Stomach (tissue), 9 donors: ENCODE results near the gene ANKRA2. TPM values are rescaled to one million over a fixed set of nuclear protein-coding genes. Genes with fewer than 3 reads are reported as not detected.

ENCODE experiments used
- DNase-seq, 2 donors: peaks; one replicate each; pipeline versions ENCODE4 v3.0.0 to v3.0.0-alpha.2; 2013 to 2019
- H3K27ac ChIP-seq, 5 donors: fragments of 200-600 bp in 4 of 5; sonication (generic) in 4 of 5; one replicate each; pipeline ENCODE4 v1.5.1; 2013 to 2019; ENCODE audit warnings: mild to moderate bottlenecking in 1 of 5, moderate library complexity in 1 of 5
- H3K27me3 ChIP-seq, 3 donors: fragments of 200-600 bp; sonication (generic); one replicate each; pipeline ENCODE4 v1.5.1; 2017 to 2019; ENCODE audit warnings: mixed run types in 1 of 3
- H3K36me3 ChIP-seq, 4 donors: fragments of 200-600 bp; sonication (generic); 1 replicate in 3 of 4; 2 replicates in 1 of 4; pipeline ENCODE4 v1.5.1; 2016 to 2019
- H3K4me1 ChIP-seq, 4 donors: fragments of 200-600 bp; sonication (generic); one replicate each; pipeline ENCODE4 v1.5.1; 2016 to 2019
- H3K4me3 ChIP-seq, 4 donors: fragments of 200-600 bp; sonication (generic) in 3 of 4; one replicate each; pipeline ENCODE4 v1.5.1; 2016 to 2019; ENCODE audit warnings: mild to moderate bottlenecking in 1 of 4
- H3K9me3 ChIP-seq, 4 donors: fragments of 200-600 bp; sonication (generic); one replicate each; pipeline ENCODE4 v1.5.1; 2016 to 2019
- EP300 ChIP-seq: sonication (generic); formaldehyde crosslinking; IDR thresholded peaks from one replicate; pipeline ENCODE4 v1.6.1; 2017; ENCODE audit warnings: antibody characterized with exemption
- POLR2A ChIP-seq, 4 donors: fragments of 450-650 bp; IDR thresholded peaks; one replicate each; pipeline ENCODE4 v1.6.1; 2016; ENCODE audit warnings: antibody characterized with exemption in 4 of 4, control low read depth in 2 of 4, mild to moderate bottlenecking in 1 of 4, moderate library complexity in 1 of 4
- POLR2AphosphoS5 ChIP-seq, 3 donors: sonication (generic); formaldehyde crosslinking; IDR thresholded peaks; one replicate each; pipeline ENCODE4 v1.6.1; 2016; ENCODE audit warnings: antibody characterized with exemption in 3 of 3
- WGBS, 5 donors: extraction: QIAGEN DNeasy Blood & Tissue Kit in 3 of 5; methylation state at CpG; one replicate each; pipeline versions ENCODE4 v1.1.5 to v1.1.7; 2013 to 2018; 5-methylcytosine and 5-hydroxymethylcytosine counted together
- intact Hi-C: fragments of 100-400 bp; cut with DNase I; formaldehyde crosslinking; loops from one replicate; pipeline ENCODE4 v1.15.1; 2023; ENCODE audit warnings: low total_unique reads
- polyA plus RNA-seq, 3 donors: library from polyadenylated mRNA; stranded (reverse); fragments of 200-250 nt; gene quantifications; one replicate each; pipeline ENCODE4 v1.2.3, GENCODE V29; 2013
- total RNA-seq, 5 donors: library from RNA; depleted of rRNA; stranded (reverse); fragments of >200 nt; gene quantifications; one replicate each; pipeline versions ENCODE4 v1.1.0 to v1.2.3, GENCODE V29; 2014 to 2016
- TF ChIP-seq, protein P1 (sequence below), 7 experiments: fragments of 450-650 bp in 4 of 7; fragments of 200-600 bp in 3 of 7; sonication (generic) in 3 of 7; IDR thresholded peaks; one replicate each; pipeline ENCODE4 v1.5.1; 2016 to 2019; ENCODE audit warnings: antibody characterized with exemption in 7 of 7, control low read depth in 2 of 7, mild to moderate bottlenecking in 1 of 7
- donor health status: healthy with polysubstance abuse.
- donor health status: Bipolar disorder and iron deficiency.
- donor health status: healthy.

Gene ANKRA2
- total and polyA plus RNA-seq, 8 donors, result 2.0 to 115 (median 24.0) TPM

DNA sequence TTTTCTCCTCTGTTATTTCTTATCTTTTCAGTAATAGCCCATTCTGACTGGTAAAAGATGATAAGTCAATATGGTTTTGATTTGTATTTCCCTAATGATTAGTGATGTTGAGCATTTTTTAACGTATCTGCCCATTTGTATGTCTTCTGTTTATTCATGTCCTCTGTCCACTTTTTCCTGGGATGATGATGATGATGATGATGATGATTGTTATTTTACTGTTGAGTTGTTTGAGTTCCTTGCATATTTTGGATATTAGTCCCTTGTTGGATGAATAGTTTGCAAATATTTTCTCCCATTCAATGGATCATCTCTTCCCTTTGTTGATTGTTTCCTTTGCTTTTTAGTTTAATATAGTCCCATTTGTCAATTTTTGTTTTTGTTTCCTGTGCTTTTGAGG lies 27.1 kb upstream of the ANKRA2 start:
- no peaks in the 10 kb centered on the region for H3K36me3 ChIP-seq
- peaks cover 0 to 20% (median 8%) of the 10 kb centered on the region in 4 donors for H3K4me1 ChIP-seq
- intact Hi-C loops, result no loop called here
- no peak for DNase-seq
- H3K27me3 ChIP-seq, result no peaks in the 10 kb centered on the region
- no peak overlapping the region for H3K27ac ChIP-seq
- WGBS, 5 donors, result 41 to 82% (median 60%) methylated on average over 1 of the region's 1 CpG
- H3K4me3 ChIP-seq, result no peak overlapping the region
- no peaks in the 10 kb centered on the region for H3K9me3 ChIP-seq
- TF ChIP-seq POLR2AphosphoS5 (IDR thresholded peaks at IDR 0.05) (no peak), POLR2A (IDR thresholded peaks at IDR 0.05) (no peak), EP300 (no peak)
- TF ChIP-seq, protein P1, sequence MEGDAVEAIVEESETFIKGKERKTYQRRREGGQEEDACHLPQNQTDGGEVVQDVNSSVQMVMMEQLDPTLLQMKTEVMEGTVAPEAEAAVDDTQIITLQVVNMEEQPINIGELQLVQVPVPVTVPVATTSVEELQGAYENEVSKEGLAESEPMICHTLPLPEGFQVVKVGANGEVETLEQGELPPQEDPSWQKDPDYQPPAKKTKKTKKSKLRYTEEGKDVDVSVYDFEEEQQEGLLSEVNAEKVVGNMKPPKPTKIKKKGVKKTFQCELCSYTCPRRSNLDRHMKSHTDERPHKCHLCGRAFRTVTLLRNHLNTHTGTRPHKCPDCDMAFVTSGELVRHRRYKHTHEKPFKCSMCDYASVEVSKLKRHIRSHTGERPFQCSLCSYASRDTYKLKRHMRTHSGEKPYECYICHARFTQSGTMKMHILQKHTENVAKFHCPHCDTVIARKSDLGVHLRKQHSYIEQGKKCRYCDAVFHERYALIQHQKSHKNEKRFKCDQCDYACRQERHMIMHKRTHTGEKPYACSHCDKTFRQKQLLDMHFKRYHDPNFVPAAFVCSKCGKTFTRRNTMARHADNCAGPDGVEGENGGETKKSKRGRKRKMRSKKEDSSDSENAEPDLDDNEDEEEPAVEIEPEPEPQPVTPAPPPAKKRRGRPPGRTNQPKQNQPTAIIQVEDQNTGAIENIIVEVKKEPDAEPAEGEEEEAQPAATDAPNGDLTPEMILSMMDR (IDR thresholded peaks at IDR 0.05), result no peak

DNA sequence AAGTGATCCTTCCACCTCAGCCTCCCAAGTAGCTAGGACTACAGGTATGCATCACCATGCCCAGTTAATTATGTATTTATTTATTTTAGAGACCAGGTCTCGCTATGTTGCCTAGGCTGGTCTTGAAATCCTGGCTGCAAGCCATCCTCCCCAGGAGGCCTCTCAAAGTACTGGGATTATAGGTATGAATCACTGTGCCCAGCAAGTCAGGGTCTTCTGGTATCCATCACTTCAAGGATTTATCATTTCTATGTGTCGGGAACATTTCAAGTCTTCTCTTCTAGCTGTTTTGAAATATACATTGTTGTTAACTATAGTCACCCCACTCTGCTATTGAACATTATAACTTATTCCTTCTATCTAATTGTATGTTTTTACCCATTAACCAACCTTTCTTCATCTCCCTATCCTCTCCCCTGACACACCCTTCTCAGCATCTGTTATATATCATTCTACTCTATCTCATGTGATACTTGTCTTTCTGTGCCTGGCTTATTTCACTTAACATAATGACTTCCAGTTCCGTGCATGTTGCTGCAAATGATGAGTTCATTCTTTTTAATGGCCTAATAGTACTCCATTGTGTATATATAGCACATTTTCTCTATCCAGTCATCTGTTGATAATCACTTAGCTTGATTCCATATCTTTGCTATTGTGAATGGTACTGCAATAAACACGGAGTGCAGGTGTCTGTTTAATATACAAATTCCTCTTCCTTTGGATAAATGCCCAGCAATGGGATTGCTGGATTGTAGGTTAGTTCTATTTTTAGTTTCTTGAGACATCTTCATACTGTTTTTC lies 26.5 kb upstream of the ANKRA2 start:
- Histone ChIP-seq H3K36me3 (no peaks in the 10 kb centered on the region), H3K4me1 (peaks cover 0 to 25% (median 9%) of the 10 kb centered on the region in 4 donors), H3K27me3 (no peaks in the 10 kb centered on the region), H3K9me3 (no peaks in the 10 kb centered on the region), H3K4me3 (no peak overlapping the region), H3K27ac (no peak overlapping the region)
- peak in 1 of 2 donors; percentile 44 for DNase-seq
- intact Hi-C loops, result no loop called here
- TF ChIP-seq, protein P1 (IDR thresholded peaks at IDR 0.05), result no peak
- 42 to 51% (median 48%) methylated on average over 4 of the region's 4 CpGs for WGBS, 5 donors

DNA sequence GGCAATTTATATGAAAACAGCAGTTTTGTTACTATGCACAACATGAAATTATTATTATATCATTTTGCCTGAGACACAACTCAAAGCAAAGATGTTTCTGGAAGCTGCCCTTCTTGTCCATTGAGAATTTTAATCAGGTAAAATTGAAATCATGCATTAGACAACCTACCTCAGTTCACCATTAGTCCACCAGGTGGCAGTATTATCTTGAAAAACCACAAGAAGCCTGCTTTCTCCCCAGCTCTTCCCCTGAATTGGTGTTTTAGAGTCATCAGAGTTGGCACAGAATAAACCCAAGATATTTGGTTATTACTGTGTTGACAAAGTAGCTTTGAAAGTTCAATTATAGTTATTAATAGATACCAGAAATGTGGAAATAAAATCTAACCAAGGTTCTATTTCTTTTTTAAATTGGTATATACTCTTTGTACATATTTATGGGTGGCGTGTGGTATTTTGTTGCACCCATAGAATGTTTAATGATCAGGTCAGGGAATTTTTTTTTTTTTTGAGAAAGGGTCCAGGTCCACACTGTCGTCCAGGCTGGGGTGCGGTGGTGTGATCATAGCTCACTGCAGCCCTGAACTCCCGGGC lies 25.8 kb upstream of the ANKRA2 start:
- peak in 1 of 2 donors; percentile 90 for DNase-seq
- no peak for TF ChIP-seq POLR2A (IDR thresholded peaks at IDR 0.05)
- TF ChIP-seq EP300, result no peak
- TF ChIP-seq, protein P1 (IDR thresholded peaks at IDR 0.05), result peak in 6 of 7 experiments; percentile 69 to 95 (median 88)
- Histone ChIP-seq H3K36me3 (no peaks in the 10 kb centered on the region), H3K27ac (no peak overlapping the region), H3K4me1 (peaks cover 0 to 25% (median 9%) of the 10 kb centered on the region in 4 donors), H3K27me3 (no peaks in the 10 kb centered on the region), H3K9me3 (no peaks in the 10 kb centered on the region), H3K4me3 (no peak overlapping the region)
- intact Hi-C loops, result no loop called here
- 39 to 54% (median 48%) methylated on average over 4 of the region's 4 CpGs for WGBS, 5 donors

DNA sequence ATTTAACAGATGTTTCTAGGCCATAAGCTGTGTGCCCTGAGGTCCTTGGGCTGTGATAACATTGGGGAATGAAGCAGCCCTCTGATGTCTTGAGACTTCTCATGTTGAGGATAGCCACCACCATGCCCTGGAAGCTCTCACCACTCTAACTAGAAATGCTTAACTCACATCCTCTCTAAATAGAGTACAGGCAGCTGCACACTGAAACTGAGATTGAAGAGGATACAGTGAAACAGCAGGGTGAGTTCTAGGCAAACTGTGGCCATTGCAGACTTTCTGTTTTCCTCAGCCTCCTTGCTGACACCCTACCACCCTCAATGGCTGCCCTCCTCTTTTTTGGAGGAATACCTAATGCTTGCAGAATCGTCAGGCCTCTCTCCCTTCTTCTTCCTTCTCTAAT lies 22.5 kb upstream of the ANKRA2 start:
- Histone ChIP-seq H3K4me1 (peaks cover 0 to 25% (median 9%) of the 10 kb centered on the region in 4 donors), H3K27me3 (no peaks in the 10 kb centered on the region), H3K36me3 (no peaks in the 10 kb centered on the region), H3K9me3 (no peaks in the 10 kb centered on the region), H3K4me3 (no peak overlapping the region), H3K27ac (peak overlapping the region in 1 of 5 donors; percentile 22)
- no peak for TF ChIP-seq POLR2A (IDR thresholded peaks at IDR 0.05)
- no peak for TF ChIP-seq POLR2AphosphoS5 (IDR thresholded peaks at IDR 0.05)
- no peak for TF ChIP-seq EP300
- TF ChIP-seq, protein P1 (IDR thresholded peaks at IDR 0.05), result no peak
- 10 to 47% (median 23%) methylated on average over 1 of the region's 1 CpG for WGBS, 5 donors
- intact Hi-C loops, result loop anchor here (5.0 kb wide), 1 partner anchor 204 kb away; no protein-coding TSS in a partner anchor
- DNase-seq, result no peak
